SK-N-MC (cell line): ENCODE data around the gene RAB4A.

ENCODE experiments used
- DNase-seq: peaks from one replicate; pipeline ENCODE4 v3.0.0-alpha.2; 2011; ENCODE audit warnings: low read depth, low spot score
- H3K27ac ChIP-seq: fragments of 200-600 bp; sonication (generic); 2 replicates; pipeline ENCODE4 v1.5.1; 2016; ENCODE audit warnings: mixed run types
- H3K36me3 ChIP-seq: fragments of 200-600 bp; sonication (generic); 2 replicates; pipeline ENCODE4 v1.6.1; 2017; ENCODE audit warnings: antibody characterized with exemption, low read length, mixed read lengths; ENCODE audit not compliant: insufficient read depth
- H3K4me3 ChIP-seq: fragments of 200-600 bp; sonication (generic); 2 replicates; pipeline ENCODE4 v1.5.1; 2016
- H3K9ac ChIP-seq: fragments of 200-600 bp; sonication (generic); 2 replicates; pipeline ENCODE4 v1.8.0; 2017; ENCODE audit warnings: mixed run types, mixed read lengths; ENCODE audit not compliant: insufficient read length
- H3K9me3 ChIP-seq: fragments of 200-600 bp; sonication (generic); 2 replicates; pipeline ENCODE4 v1.6.1; 2017; ENCODE audit warnings: low read depth, mild to moderate bottlenecking, antibody characterized with exemption, low read length, moderate library complexity, mixed read lengths
- EZH2 ChIP-seq: fragments of 200-600 bp; sonication (generic); IDR thresholded peaks from one replicate; pipeline ENCODE4 v1.6.1; 2017; ENCODE audit warnings: antibody characterized with exemption
- FOXP2 ChIP-seq: optimal IDR thresholded peaks from 2 replicates; pipeline ENCODE3; 2011; ENCODE audit warnings: mild to moderate bottlenecking, moderate library complexity; ENCODE audit not compliant: insufficient read depth; ENCODE audit errors: extremely low read length, control extremely low read depth
- POLR2AphosphoS5 ChIP-seq: IDR thresholded peaks from 2 replicates; pipeline ENCODE4 v1.6.1; 2012; ENCODE audit warnings: mild to moderate bottlenecking, low read depth, low read length, borderline replicate concordance

RAB4A gene

GRCh38 chr1:229275005-229275404 is 4.1 kb downstream of the RAB4A start:
- TF ChIP-seq EZH2: no peak
- no peak for TF ChIP-seq POLR2AphosphoS5
- no peak for TF ChIP-seq FOXP2
- no peak overlapping the region for H3K9ac ChIP-seq
- H3K36me3 ChIP-seq: no peaks in the 10 kb centered on the region
- no peak overlapping the region for H3K4me3 ChIP-seq
- no peak for DNase-seq
- H3K9me3 ChIP-seq: no peaks in the 10 kb centered on the region
- H3K27ac ChIP-seq: no peak overlapping the region

- no peak for TF ChIP-seq EZH2
- TF ChIP-seq FOXP2: no peak
- no peak for TF ChIP-seq POLR2AphosphoS5
- no peaks in the 10 kb centered on the region for H3K9me3 ChIP-seq
- no peak for DNase-seq
- no peak overlapping the region for H3K4me3 ChIP-seq
- no peak overlapping the region for H3K9ac ChIP-seq
- H3K36me3 ChIP-seq: no peaks in the 10 kb centered on the region
- no peak overlapping the region for H3K27ac ChIP-seq
These were observed 7.3 kb downstream of the RAB4A start for GRCh38 chr1:229278120-229278741.

GRCh38 chr1:229279242-229279641 is 8.3 kb downstream of the RAB4A start:
- Histone ChIP-seq H3K36me3 (no peaks in the 10 kb centered on the region), H3K27ac (no peak overlapping the region), H3K9ac (no peak overlapping the region), H3K4me3 (no peak overlapping the region), H3K9me3 (no peaks in the 10 kb centered on the region)
- no peak for TF ChIP-seq FOXP2
- no peak for TF ChIP-seq EZH2
- TF ChIP-seq POLR2AphosphoS5: no peak
- no peak for DNase-seq

- H3K9me3 ChIP-seq: no peaks in the 10 kb centered on the region
- H3K4me3 ChIP-seq: no peak overlapping the region
- H3K27ac ChIP-seq: no peak overlapping the region
- H3K36me3 ChIP-seq: no peaks in the 10 kb centered on the region
- H3K9ac ChIP-seq: no peak overlapping the region
- no peak for TF ChIP-seq FOXP2
- TF ChIP-seq POLR2AphosphoS5: no peak
- no peak for TF ChIP-seq EZH2
- DNase-seq: no peak
These were observed 9.3 kb downstream of the RAB4A start for GRCh38 chr1:229280037-229280828.

- no peaks in the 10 kb centered on the region for H3K9me3 ChIP-seq
- no peak overlapping the region for H3K9ac ChIP-seq
- no peak for DNase-seq
- no peak overlapping the region for H3K4me3 ChIP-seq
- H3K36me3 ChIP-seq: no peaks in the 10 kb centered on the region
- no peak overlapping the region for H3K27ac ChIP-seq
- TF ChIP-seq FOXP2: no peak
- TF ChIP-seq EZH2: no peak
- TF ChIP-seq POLR2AphosphoS5: no peak
These were observed 10.0 kb downstream of the RAB4A start for GRCh38 chr1:229280921-229281320.

GRCh38 chr1:229281339-229281926 is 10.5 kb downstream of the RAB4A start:
- DNase-seq: no peak
- Histone ChIP-seq H3K9ac (no peak overlapping the region), H3K4me3 (no peak overlapping the region), H3K9me3 (no peaks in the 10 kb centered on the region), H3K27ac (no peak overlapping the region), H3K36me3 (no peaks in the 10 kb centered on the region)
- no peak for TF ChIP-seq EZH2
- no peak for TF ChIP-seq POLR2AphosphoS5
- no peak for TF ChIP-seq FOXP2

GRCh38 chr1:229282295-229282823 is 11.4 kb downstream of the RAB4A start:
- Histone ChIP-seq H3K9ac (no peak overlapping the region), H3K36me3 (no peaks in the 10 kb centered on the region), H3K27ac (no peak overlapping the region), H3K9me3 (no peaks in the 10 kb centered on the region), H3K4me3 (no peak overlapping the region)
- TF ChIP-seq EZH2: no peak
- TF ChIP-seq FOXP2: no peak
- no peak for DNase-seq

- no peak for DNase-seq
- Histone ChIP-seq H3K27ac (no peak overlapping the region), H3K4me3 (no peak overlapping the region), H3K9ac (no peak overlapping the region), H3K9me3 (no peaks in the 10 kb centered on the region), H3K36me3 (no peaks in the 10 kb centered on the region)
- TF ChIP-seq POLR2AphosphoS5 (no peak), FOXP2 (no peak), EZH2 (no peak)
These were observed 12.3 kb downstream of the RAB4A start for GRCh38 chr1:229283183-229283611.

GRCh38 chr1:229284887-229285286 is 14.0 kb downstream of the RAB4A start:
- Histone ChIP-seq H3K27ac (no peak overlapping the region), H3K9me3 (no peaks in the 10 kb centered on the region), H3K36me3 (no peaks in the 10 kb centered on the region), H3K9ac (no peak overlapping the region), H3K4me3 (no peak overlapping the region)
- TF ChIP-seq EZH2: no peak
- no peak for TF ChIP-seq FOXP2
- no peak for TF ChIP-seq POLR2AphosphoS5
- DNase-seq: no peak
